GM19452 (cell line): ENCODE data around the gene XPO6.

ENCODE experiments used
- ATAC-seq: cut with Tn5 transposase; IDR thresholded peaks from one replicate; pipeline ENCODE4 v1.9.1; 2021; ENCODE audit not compliant: unreplicated experiment

XPO6 gene

GRCh38 chr16:28208824-28209223 is 2.9 kb downstream of the XPO6 start:
- ATAC-seq = no peak

GRCh38 chr16:28208131-28208530 is 3.6 kb downstream of the XPO6 start:
- no peak for ATAC-seq

- ATAC-seq = no peak
These were observed 4.4 kb downstream of the XPO6 start for GRCh38 chr16:28207399-28207798.

- no peak for ATAC-seq
These were observed 5.8 kb downstream of the XPO6 start for GRCh38 chr16:28205974-28206373.

GRCh38 chr16:28205117-28205899 is 6.5 kb downstream of the XPO6 start:
- no peak for ATAC-seq

GRCh38 chr16:28204622-28205021 is 7.1 kb downstream of the XPO6 start:
- ATAC-seq = no peak

- no peak for ATAC-seq
These were observed 7.6 kb downstream of the XPO6 start for GRCh38 chr16:28204204-28204603.

- no peak for ATAC-seq
These were observed 9.5 kb downstream of the XPO6 start for GRCh38 chr16:28202147-28202746.

GRCh38 chr16:28200661-28201060 is 11.1 kb downstream of the XPO6 start:
- ATAC-seq = no peak

- ATAC-seq = no peak
These were observed 15.3 kb downstream of the XPO6 start for GRCh38 chr16:28196387-28196987.

GRCh38 chr16:28195859-28196258 is 15.9 kb downstream of the XPO6 start:
- ATAC-seq = no peak

GRCh38 chr16:28193530-28194423 is 18.0 kb downstream of the XPO6 start:
- ATAC-seq = peak; percentile 21

GRCh38 chr16:28192806-28193529 is 18.8 kb downstream of the XPO6 start:
- ATAC-seq = peak; percentile 51

GRCh38 chr16:28191364-28191960 is 20.3 kb downstream of the XPO6 start:
- no peak for ATAC-seq

GRCh38 chr16:28189245-28189644 is 22.5 kb downstream of the XPO6 start:
- ATAC-seq = no peak

- ATAC-seq = peak; percentile 76
These were observed 23.5 kb downstream of the XPO6 start for GRCh38 chr16:28188085-28188916.

- no peak for ATAC-seq
These were observed 24.2 kb downstream of the XPO6 start for GRCh38 chr16:28187595-28188004.

- no peak for ATAC-seq
These were observed 25.0 kb downstream of the XPO6 start for GRCh38 chr16:28186752-28187151.

GRCh38 chr16:28185696-28186095 is 26.1 kb downstream of the XPO6 start:
- no peak for ATAC-seq
